GM19395 (cell line): Measurements from ENCODE around the gene GALNT9.

Experiments used
- ATAC-seq: cut with Tn5 transposase; IDR thresholded peaks from one replicate; pipeline ENCODE4 v1.9.1; 2021; ENCODE audit warnings: mild to moderate bottlenecking, moderate library complexity; ENCODE audit not compliant: unreplicated experiment

GALNT9 gene

GRCh38 chr12:132344601-132345000 lies 15.2 kb upstream of the GALNT9 start:
- ATAC-seq, result no peak

GRCh38 chr12:132344181-132344580 lies 14.8 kb upstream of the GALNT9 start:
- ATAC-seq, result no peak

GRCh38 chr12:132343294-132344004 lies 14.1 kb upstream of the GALNT9 start:
- no peak for ATAC-seq

- no peak for ATAC-seq
Observed at GRCh38 chr12:132342251-132343227, 13.2 kb upstream of the GALNT9 start.

GRCh38 chr12:132341318-132342050 lies 12.1 kb upstream of the GALNT9 start:
- ATAC-seq, result no peak

- ATAC-seq, result no peak
Observed at GRCh38 chr12:132340266-132341035, 11.1 kb upstream of the GALNT9 start.

GRCh38 chr12:132339856-132340255 lies 10.5 kb upstream of the GALNT9 start:
- ATAC-seq, result no peak

- no peak for ATAC-seq
Observed at GRCh38 chr12:132338781-132339180, 9.4 kb upstream of the GALNT9 start.

GRCh38 chr12:132338311-132338710 lies 8.9 kb upstream of the GALNT9 start:
- no peak for ATAC-seq

GRCh38 chr12:132337557-132337956 lies 8.2 kb upstream of the GALNT9 start:
- no peak for ATAC-seq

GRCh38 chr12:132336451-132337413 lies 7.3 kb upstream of the GALNT9 start:
- no peak for ATAC-seq

- no peak for ATAC-seq
Observed at GRCh38 chr12:132335179-132335756, 5.9 kb upstream of the GALNT9 start.

- no peak for ATAC-seq
Observed at GRCh38 chr12:132333766-132334165, 4.4 kb upstream of the GALNT9 start.

- ATAC-seq, result no peak
Observed at GRCh38 chr12:132333273-132333672, 3.9 kb upstream of the GALNT9 start.

- no peak for ATAC-seq
Observed at GRCh38 chr12:132330549-132330881, 1.1 kb upstream of the GALNT9 start.

- no peak for ATAC-seq
Observed at GRCh38 chr12:132329720-132330548, 545 bp upstream of the GALNT9 start.

GRCh38 chr12:132328282-132329029 lies 933 bp downstream of the GALNT9 start:
- ATAC-seq, result no peak
